HG02759 (cell line): Measurements from ENCODE around the gene ANAPC2.

Experiments used
- ATAC-seq: cut with Tn5 transposase; IDR thresholded peaks from one replicate; pipeline ENCODE4 v1.9.1; 2021; ENCODE audit warnings: mild to moderate bottlenecking, moderate library complexity; ENCODE audit not compliant: unreplicated experiment

ANAPC2 gene

GRCh38 chr9:137194909-137195308, 6.5 kb upstream of the ANAPC2 start:
- ATAC-seq, result no peak

- no peak for ATAC-seq
Observed at GRCh38 chr9:137194388-137194787, 6.0 kb upstream of the ANAPC2 start.

GRCh38 chr9:137193771-137194170, 5.4 kb upstream of the ANAPC2 start:
- no peak for ATAC-seq

GRCh38 chr9:137192859-137193258, 4.5 kb upstream of the ANAPC2 start:
- no peak for ATAC-seq

GRCh38 chr9:137192448-137192780, 4.1 kb upstream of the ANAPC2 start:
- no peak for ATAC-seq

- ATAC-seq, result no peak
Observed at GRCh38 chr9:137191691-137192447, 3.5 kb upstream of the ANAPC2 start.

GRCh38 chr9:137191245-137191644, 2.9 kb upstream of the ANAPC2 start:
- ATAC-seq, result no peak

- no peak for ATAC-seq
Observed at GRCh38 chr9:137190315-137190856, 2.0 kb upstream of the ANAPC2 start.

GRCh38 chr9:137189297-137190295, 1.2 kb upstream of the ANAPC2 start:
- ATAC-seq, result no peak

- no peak for ATAC-seq
Observed at GRCh38 chr9:137188086-137188489, 272 bp downstream of the ANAPC2 start.

GRCh38 chr9:137187386-137187785, 974 bp downstream of the ANAPC2 start:
- no peak for ATAC-seq

GRCh38 chr9:137186385-137186784, 2.0 kb downstream of the ANAPC2 start:
- ATAC-seq, result no peak

GRCh38 chr9:137185921-137186320, 2.4 kb downstream of the ANAPC2 start:
- no peak for ATAC-seq

GRCh38 chr9:137184881-137185660, 3.3 kb downstream of the ANAPC2 start:
- ATAC-seq, result no peak

- no peak for ATAC-seq
Observed at GRCh38 chr9:137183980-137184595, 4.3 kb downstream of the ANAPC2 start.

- ATAC-seq, result no peak
Observed at GRCh38 chr9:137182836-137183235, 5.5 kb downstream of the ANAPC2 start.

GRCh38 chr9:137181680-137182079, 6.7 kb downstream of the ANAPC2 start:
- ATAC-seq, result no peak

GRCh38 chr9:137180491-137180890, 7.9 kb downstream of the ANAPC2 start:
- no peak for ATAC-seq

GRCh38 chr9:137179761-137180160, 8.6 kb downstream of the ANAPC2 start:
- no peak for ATAC-seq

- ATAC-seq, result no peak
Observed at GRCh38 chr9:137178939-137179630, 9.3 kb downstream of the ANAPC2 start.
